ENCODE data around the gene NGEF.

NGEF gene

DNA sequence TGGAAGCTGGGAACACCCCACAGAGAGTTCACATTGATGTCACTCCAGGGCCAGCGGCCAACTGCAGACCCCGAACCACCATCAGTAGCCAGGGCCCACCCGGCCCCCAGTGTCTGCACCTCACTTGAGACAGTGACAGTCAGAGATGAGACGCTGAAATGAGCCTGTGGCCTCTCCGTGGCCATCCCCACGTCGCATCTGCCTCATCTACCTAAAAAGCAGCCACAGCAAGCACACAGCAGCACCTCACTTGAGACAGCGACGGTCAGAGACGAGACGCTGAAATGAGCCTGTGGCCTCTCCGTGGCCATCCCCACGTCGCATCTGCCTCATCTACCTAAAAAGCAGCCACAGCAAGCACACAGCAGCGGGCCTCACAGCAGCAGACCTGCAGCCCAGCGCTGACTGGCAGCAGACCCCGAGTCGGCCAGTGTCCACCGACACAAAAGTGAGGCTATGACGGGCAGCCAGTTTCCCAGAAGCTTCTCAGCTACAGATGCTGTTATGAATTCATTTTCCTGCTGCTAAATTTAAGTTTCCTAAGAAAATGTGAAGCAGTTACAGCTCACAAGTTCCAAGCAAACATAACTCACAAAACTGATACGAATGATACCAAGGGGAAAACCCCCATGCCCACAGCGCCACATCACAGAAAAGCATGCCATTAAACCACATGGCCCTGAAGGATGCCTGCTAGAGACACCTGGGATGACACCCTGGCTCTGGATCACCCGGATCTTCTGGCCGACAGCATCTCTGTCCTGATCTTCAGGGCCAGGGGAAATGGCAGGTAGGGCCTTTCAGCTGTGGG is 115.3 kb downstream of the NGEF start:
- no peak for DNase-seq (ENCODE audit: low spot score)

GRCh38 chr2:232896720-232897597 is 116.1 kb downstream of the NGEF start:
- no peak for DNase-seq (ENCODE audit: low spot score)

GRCh38 chr2:232896111-232896510 is 116.9 kb downstream of the NGEF start:
- DNase-seq (ENCODE audit: low spot score) = no peak

DNA sequence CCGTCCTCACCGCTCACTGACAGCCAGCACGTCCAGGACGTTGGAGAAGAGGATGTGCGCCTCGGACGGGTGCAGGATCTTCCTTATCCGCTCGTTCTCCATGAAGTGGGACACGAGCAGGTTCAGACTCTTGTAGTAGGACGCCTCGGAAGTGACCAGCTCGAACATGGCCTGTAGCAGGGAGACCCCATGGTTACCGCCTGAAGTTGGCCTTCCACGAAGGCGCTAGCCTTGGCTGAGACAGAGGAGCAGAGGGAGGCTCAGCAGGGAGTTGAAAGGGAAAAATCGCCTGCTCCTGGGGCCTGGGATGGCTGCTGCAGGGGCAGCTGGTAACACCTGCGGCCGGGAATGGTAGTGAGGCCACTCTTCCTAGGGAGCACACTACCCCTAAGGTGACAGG is 118.3 kb downstream of the NGEF start:
- no peak for DNase-seq (ENCODE audit: low spot score)

DNA sequence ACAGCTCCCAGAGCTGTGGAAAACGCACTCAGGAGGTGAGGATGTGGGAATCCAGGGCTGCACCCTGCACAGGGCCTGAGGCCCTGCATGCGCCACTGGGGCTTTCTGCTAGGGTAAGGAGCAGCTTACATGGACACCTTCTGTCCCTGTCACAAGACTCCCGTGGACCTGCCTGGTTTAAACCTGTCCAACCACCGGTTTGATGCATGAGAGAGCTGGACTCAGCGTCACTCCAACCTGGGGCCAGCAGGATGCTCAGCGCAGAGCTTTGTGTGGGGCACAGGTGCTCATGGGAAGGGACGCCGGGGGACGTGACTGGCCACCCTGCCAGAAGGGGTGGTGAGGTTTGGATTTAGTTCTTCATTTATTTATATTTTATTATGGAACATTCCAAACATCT is 118.8 kb downstream of the NGEF start:
- DNase-seq (ENCODE audit: low spot score) = no peak

DNA sequence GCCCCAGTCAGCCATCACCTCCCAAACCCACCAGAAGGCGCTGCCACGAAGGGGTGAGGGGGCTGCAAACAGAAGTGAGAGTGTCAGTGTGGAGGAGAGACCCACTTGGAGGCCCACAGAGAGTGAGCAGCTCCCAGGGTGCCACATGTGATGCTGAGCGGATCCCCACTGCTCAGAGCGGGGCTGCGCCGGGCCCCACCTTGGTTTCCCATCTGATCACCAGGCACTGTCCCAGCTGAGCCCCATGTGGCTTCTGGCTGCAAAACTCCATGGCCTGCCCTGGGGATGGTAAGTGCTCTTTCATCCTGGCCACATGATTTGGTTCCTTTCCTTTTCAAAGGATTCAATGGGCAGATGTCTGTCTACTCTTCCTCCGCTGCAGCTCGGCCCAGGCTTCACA is 119.2 kb downstream of the NGEF start:
- no peak for DNase-seq (ENCODE audit: low spot score)

DNA sequence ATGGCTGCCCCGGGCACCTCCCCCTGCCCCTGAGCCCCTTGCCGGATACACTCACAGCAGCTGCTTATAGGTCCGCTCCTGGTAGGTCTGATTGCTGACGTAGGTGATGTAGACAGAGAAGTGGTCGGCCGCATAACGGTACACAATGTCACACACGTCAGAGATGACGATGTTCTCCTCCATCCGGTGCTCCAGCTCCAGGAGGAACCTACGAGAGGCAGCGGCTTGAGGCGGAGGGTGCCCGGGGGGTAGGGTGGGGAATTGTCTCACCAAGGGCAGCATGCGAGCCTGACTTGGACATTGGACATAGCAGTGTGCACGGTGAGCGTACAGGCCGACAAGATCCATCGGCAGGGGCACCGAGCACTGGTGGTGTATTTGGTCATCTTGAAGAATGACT is 120.2 kb downstream of the NGEF start:
- DNase-seq (ENCODE audit: low spot score) = no peak

GRCh38 chr2:232892221-232892620 is 120.8 kb downstream of the NGEF start:
- no peak for DNase-seq (ENCODE audit: low spot score)

DNA sequence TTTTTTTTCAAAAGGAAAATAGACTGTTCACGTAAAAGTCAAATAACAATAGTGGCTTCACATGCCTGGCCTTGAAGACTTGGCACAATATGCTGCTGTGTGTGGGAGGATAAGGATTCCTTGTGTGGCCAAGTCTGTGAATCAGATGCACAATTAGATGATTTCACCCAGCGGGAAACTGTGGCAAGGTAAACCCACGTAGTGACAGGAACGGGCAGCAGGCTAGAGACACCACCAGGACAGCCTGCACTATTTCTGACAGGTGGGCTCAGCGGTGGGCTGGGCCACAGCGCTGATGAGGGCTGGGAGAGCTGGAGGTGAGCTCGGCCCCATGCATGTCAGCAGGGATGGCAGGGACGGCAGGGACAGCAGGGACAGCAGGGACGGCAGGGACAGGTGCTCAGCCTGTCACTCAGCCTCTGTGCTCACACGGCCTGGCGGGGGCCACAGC is 121.4 kb downstream of the NGEF start:
- DNase-seq (ENCODE audit: low spot score) = no peak

DNA sequence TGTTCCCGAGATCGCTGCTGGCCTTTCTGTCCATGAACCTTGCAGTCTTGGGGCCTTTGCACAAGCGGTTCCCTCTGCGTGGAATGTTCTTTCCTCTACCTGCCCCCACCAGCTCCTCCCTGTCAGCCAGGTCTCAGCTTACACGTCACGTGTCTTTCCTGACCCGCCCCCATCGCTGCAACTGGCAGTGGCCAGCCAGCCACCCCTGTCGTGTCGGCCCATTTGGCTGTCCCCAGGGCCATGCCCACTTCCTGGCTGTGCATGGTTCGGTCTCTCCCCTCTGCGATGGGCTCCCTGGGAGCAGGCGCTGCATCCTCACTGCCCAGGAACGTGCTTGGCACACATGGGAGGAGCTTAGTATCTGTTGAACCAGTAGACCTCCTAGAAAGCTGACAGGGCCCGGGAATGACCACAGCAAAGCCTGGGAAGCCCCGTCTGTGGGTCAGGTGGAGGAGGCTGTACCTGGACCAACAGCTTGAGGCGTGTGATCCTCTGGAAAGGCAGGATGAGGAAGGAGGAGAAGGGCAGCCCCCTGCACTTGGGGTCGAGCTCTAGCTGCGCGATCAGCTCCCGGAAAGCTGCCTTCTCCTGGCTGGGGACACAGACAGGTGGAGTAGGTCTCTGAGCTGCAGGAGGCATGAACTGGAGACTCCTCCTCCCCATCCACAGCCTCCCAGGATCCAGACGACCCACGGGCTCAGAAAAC is 122.0 kb downstream of the NGEF start:
- no peak for DNase-seq (ENCODE audit: low spot score)

GRCh38 chr2:232890536-232890895 is 122.5 kb downstream of the NGEF start:
- no peak for DNase-seq (ENCODE audit: low spot score)

DNA sequence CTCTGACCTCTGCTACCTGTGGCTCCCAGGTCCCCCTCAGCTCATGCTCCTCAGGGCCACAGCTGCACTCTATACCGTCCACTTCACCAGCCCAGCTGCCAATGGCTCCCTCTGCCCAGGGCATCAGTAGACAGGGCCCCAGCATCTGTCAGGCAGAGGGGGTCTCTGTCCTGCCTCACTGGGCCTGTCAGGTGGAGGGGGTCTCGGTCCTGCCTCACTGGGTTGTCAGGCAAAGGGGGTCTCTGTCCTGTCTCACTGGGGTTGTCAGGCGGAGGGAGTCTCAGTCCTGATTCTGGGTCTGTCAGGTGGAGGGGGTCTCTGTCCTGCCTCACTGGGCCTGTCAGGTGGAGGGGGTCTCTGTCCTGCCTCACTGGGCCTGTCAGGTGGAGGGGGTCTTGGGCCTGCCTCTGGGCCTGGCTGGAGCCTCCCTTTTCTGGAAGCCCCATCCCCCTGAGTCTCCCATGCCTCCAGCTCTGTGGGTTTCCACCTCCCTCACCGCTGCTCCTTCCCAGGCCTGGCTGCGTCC is 123.1 kb downstream of the NGEF start:
- DNase-seq (ENCODE audit: low spot score) = no peak

DNA sequence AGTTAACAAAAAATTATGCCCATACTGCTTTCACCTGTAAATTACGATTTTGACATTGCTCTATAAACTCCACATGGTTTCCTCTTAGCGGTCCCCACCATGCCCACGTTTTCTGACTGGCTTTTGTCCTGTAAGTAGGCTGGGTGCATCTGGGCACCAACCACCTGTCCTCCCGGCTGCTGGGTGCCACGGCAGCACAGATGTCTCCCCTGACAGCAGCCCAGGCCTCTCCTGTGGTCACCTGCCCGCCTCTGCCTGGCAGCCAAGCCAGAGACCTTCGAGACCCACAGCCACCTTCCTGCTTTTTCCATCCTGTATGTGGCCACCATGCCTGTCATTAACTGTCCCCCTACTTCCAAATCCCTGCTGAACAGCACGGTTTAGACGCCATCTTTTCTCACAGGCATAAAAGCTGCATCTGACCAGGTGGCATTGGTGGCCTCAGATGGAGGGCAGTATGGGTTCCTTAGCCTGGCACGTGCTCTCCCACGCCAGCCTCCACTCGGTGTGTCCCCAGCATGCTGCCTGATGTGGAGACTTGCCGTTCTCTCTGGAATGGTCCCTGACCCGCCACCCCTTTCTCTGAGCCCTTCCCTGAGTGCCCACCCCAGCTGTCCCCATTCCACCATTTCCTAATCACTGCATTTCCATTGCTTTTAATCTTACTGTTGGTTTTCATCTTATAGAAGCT is 124.1 kb downstream of the NGEF start:
- no peak for DNase-seq (ENCODE audit: low spot score)

DNA sequence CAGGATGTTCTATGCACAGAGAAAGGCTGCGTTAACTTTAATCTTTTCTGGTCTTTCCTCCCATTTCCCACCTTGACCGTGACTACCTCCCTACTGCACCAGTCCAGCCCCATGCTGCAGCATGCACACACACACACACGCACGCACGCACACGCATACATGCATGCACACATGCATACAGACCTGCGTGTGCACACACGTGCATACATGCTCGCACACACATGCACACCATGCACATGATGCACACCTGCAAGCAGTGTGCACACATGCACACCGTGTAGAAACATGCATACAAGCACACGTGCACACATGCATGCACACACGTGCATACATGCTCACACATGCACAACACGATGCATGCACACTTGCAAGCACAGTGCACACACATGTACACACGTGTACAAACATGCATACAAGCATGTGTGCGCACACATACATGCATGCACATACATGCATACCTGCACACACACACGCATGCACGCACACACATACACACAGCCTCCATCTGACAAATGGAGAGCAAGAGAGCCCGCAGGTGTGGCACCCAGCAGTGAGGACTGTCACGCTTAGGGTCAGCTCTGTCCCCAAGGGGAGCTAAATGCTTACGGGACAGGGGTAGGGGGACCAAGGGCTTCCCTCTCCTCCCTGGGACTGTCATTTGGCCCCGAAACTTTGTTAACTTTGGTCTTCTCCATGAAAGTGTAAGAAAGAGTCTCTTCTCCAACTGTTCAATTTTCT is 124.8 kb downstream of the NGEF start:
- no peak for DNase-seq (ENCODE audit: low spot score)

GRCh38 chr2:232887171-232887850 is 125.7 kb downstream of the NGEF start:
- no peak for DNase-seq (ENCODE audit: low spot score)

DNA sequence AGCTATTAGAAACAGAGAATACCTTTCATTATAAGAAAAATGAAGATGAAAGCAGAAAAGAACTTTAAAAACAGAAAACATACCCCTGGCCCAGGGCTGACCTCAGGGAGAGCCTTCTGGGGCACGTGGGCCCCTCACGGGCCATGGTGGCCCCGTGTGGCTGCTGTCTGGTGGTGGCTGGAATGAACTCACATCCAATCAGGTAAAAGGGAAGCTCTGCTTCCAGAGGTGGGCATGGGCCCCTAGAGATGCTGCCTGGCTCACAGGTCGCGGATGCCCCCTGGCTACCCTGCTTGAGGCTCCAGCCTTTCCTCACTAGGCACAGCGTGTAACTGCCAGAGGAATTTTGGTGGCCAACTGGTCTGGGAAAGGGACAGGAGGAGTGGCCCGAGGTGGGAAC is 126.4 kb downstream of the NGEF start:
- no peak for DNase-seq (ENCODE audit: low spot score)

GRCh38 chr2:232886176-232886575 is 126.9 kb downstream of the NGEF start:
- DNase-seq (ENCODE audit: low spot score) = no peak

DNA sequence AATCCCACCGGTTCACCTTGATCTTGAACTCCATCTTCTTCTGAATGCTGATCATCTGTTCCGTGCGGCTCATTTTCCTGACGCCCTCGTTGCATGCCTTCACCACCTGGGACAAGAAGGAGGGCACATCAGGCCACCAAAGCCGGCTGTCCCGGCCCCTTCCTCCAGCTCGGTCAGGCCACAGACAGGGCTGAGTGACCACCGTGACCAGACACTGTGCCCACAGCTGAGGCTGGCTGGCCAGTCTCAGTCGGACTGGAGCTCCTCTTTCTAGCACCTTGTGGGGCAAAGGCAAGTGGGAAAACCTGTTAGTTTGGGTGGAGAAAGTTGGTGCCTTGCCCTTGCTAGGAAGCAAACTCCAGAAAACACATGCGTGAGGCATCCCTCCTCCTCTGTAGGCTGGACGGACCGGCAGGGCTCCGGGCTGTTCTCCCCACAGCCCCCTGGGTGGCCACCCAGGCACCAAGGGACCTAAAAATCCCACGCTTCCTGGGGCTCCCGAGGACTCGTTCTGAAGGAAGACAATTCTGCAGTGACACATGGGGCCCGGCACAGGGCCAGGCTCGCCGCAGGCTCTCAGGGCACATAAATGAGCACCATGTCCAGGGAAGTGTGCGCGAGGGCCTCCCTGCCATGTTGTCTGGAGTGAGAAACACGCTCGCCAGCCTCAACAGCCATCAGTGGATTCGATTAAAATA is 127.6 kb downstream of the NGEF start:
- DNase-seq (ENCODE audit: low spot score) = no peak

DNA sequence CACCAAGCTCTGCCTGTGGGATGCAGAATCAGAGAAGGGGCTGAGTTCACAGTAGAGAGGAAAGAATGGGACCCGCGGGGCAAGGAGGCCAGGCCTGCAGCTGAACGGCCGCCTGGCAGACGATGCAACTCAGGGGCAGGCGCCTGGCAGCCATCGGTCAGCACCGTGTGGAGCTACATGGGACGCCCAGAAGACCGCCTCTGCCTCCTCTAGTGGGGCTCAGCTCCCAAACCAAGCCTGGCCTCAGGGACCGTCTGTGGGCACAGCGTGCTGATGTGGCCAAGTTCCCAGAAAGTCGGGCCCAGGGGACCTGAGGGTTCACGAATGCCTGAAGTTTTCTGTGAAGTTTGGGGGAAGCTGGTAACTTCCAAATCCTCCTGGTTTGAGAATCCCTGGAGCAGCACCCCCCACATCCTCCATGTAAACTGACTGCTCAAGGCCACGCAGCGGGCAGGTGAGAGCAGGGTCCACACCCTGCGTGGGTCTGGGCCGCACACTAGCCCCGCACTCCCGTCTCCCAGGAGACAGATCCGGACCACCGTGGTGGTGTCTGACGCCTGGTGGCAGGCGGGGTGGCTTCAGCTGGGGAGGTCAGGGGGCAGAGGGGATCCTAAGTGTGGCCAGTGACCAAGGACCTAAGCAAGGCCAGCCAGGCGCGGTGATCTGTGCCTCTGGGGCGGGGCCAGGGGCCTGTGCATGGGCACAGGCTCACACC is 128.3 kb downstream of the NGEF start:
- DNase-seq (ENCODE audit: low spot score) = no peak
